HuH-7 (cell line): ENCODE data around the gene ARMC3.
"Not testable (repeated sequence)": the region's sequence is repeated elsewhere in the genome, so short reads cannot be mapped to it uniquely, and the experiment has no call there.

ENCODE experiments used
- DNase-seq: peaks from one replicate; pipeline ENCODE4 v3.0.0; 2011; ENCODE audit warnings: low spot score

ARMC3 gene

DNA sequence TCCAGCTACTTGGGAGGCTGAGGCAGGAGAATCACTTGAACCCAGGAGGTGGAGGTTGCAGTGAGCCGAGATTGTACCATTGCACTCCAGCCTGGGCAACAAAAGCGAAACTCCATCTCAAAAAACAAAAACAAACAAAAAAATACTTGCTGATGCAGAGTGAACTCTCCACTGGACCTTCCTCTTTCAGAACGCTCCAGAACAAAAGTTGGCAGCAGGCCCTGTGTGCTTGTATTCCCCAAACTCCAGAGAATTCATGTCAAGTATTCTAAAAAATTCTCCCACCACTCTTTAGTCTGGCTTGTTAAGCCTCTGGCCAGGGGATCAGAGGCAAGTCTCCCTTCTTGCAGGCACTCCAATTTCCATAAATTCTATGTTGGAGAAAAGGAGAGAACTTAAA is 144.7 kb downstream of the ARMC3 start:
- not testable (repeated sequence) for DNase-seq

GRCh38 chr10:23073527-23073926 is 145.7 kb downstream of the ARMC3 start:
- no peak for DNase-seq

DNA sequence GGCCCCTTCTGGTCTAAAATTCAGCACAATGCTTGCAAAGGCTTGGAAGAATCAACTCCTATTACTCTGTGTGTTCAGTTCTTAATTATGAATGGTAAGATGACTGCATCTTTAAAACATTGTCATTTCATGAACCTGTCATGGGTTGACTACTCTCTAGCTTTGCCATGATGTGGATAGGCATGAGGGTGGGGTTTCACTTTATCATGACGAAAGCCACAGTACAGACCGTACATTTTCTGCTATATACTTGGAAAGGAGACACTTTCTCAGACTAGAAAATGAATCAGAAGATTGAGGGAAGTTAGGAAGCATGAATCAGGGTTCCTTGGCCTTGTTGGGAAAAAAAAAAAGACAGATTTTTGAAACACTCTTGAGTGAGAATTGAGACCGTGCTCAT is 147.8 kb downstream of the ARMC3 start:
- DNase-seq = no peak

GRCh38 chr10:23078114-23078513 is 150.3 kb downstream of the ARMC3 start:
- DNase-seq = no peak

- no peak for DNase-seq
Measured at GRCh38 chr10:23079700-23080099, 151.8 kb downstream of the ARMC3 start.

- DNase-seq = no peak
Measured at GRCh38 chr10:23080262-23080661, 152.4 kb downstream of the ARMC3 start.

DNA sequence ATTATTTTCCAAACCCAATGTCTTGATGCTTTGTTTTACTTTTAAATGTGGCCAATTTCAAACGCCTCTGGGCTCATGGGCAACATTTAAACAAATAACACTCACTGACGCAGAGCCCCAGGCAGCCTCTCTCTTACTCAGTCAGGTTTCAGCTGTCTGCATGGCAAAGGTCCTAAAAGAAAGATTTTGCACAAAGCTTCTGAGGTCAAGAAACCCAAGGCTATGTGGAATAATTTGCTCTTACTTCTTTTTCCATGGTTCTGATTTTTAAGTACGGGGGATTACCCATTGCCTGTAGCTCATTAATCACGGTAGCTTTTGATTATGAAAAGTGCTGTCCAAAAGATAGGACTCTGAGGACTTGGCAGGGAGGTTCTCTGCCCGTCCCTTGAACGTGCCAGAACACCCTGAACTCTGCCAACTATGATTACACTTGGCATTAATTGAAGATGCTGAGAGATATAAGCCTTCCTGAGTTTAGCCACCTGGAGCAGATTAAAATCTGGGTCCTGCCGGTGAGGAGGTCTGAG is 153.4 kb downstream of the ARMC3 start:
- no peak for DNase-seq

DNA sequence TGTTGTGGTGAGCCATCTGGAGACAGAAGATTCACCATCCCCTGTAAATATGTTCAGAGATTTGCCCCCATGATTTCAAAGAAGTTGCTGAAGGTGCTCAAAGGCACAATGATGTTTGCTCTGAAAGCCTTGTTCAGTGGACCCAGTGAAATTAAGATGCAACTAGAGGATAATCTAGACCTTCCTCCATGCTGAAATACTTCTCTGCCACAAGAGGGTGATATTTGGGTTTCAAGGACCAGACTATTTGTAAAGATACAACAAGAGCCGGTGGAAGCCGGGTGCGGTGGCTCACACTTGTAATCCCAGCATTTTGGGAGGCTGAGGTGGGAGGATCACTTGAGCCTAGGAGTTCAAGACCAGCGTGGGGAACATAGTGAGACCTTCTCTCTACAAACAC is 154.0 kb downstream of the ARMC3 start:
- peak; percentile 39 for DNase-seq
